HepG2 (cell line): ENCODE measurements around the gene LHX3. TPM values are rescaled to one million over a fixed set of nuclear protein-coding genes. Genes with fewer than 3 reads are reported as not detected.

Experiments
- CBX5 ChIP-seq: sonication (generic); formaldehyde crosslinking; IDR thresholded peaks from 2 replicates; pipeline ENCODE4 v1.4.0; 2020; ENCODE audit warnings: missing genetic modification reagents, borderline replicate concordance
- CENPT ChIP-seq: sonication (generic); formaldehyde crosslinking; IDR thresholded peaks from 2 replicates; pipeline ENCODE4 v1.8.0; 2022; ENCODE audit warnings: low read depth, mild to moderate bottlenecking, moderate library complexity, missing genetic modification reagents
- DMTF1 ChIP-seq: sonication (generic); formaldehyde crosslinking; IDR thresholded peaks from 2 replicates; pipeline ENCODE4 v1.4.0; 2020; ENCODE audit warnings: mild to moderate bottlenecking, missing genetic modification reagents
- FOSL1 ChIP-seq: sonication (generic); formaldehyde crosslinking; IDR thresholded peaks from 2 replicates; pipeline ENCODE4 v1.9.0; 2021; ENCODE audit warnings: missing genetic modification reagents, borderline replicate concordance
- IKZF5 ChIP-seq: IDR thresholded peaks from 2 replicates; pipeline ENCODE4 v1.6.1; 2018; ENCODE audit warnings: missing genetic modification reagents, mild to moderate bottlenecking, missing compliant biosample characterization
- NFIB ChIP-seq: sonication (generic); formaldehyde crosslinking; IDR thresholded peaks from 2 replicates; pipeline ENCODE4 v1.9.0; 2021; ENCODE audit warnings: missing genetic modification reagents, mild to moderate bottlenecking, borderline replicate concordance
- POGZ ChIP-seq: sonication (generic); formaldehyde crosslinking; IDR thresholded peaks from 2 replicates; pipeline ENCODE4 v1.4.0; 2020; ENCODE audit warnings: mild to moderate bottlenecking, missing genetic modification reagents
- ZFP82 ChIP-seq: sonication (generic); formaldehyde crosslinking; IDR thresholded peaks from 2 replicates; pipeline ENCODE4 v1.5.1; 2020; ENCODE audit warnings: mild to moderate bottlenecking, missing genetic modification reagents, borderline replicate concordance
- ZNF556 ChIP-seq: sonication (generic); formaldehyde crosslinking; IDR thresholded peaks from 2 replicates; pipeline ENCODE4 v1.4.0; 2020; ENCODE audit warnings: mild to moderate bottlenecking, missing genetic modification reagents, borderline replicate concordance
- ZNF557 ChIP-seq: sonication (generic); formaldehyde crosslinking; IDR thresholded peaks from 2 replicates; pipeline ENCODE4 v1.4.0; 2020; ENCODE audit warnings: missing genetic modification reagents
- ZNF672 ChIP-seq: sonication (generic); formaldehyde crosslinking; IDR thresholded peaks from 2 replicates; pipeline ENCODE4 v1.8.1; 2022; ENCODE audit warnings: missing genetic modification reagents
- polyA plus RNA-seq, 8 experiments: library from polyadenylated mRNA; depleted of rRNA in 3 of 8; stranded (reverse) in 7 of 8; unstranded in 1 of 8; fragments of >200 nt; fragmentation: Illumina TruSeq in 4 of 8; extraction: Trizol in 4 of 8; gene quantifications; 2 replicates each; pipeline versions ENCODE4 v1.2.1 to v1.2.3, GENCODE V29; 2011 to 2016; ENCODE audit warnings: low read depth in 4 of 8, missing spikeins in 1 of 8, mixed read lengths in 1 of 8; ENCODE audit not compliant: insufficient read depth in 1 of 8
- total RNA-seq, 5 experiments: library from RNA; depleted of rRNA; stranded (reverse); fragments of >200 nt; fragmentation: Illumina TruSeq; extraction: Trizol; gene quantifications; 2 replicates each; pipeline ENCODE4 v1.2.3, GENCODE V29; 2016; ENCODE audit warnings: low read depth in 1 of 5
- TF ChIP-seq, protein P1 (sequence below): sonication (generic); formaldehyde crosslinking; IDR thresholded peaks from 2 replicates; pipeline ENCODE4 v1.9.0; 2021; ENCODE audit warnings: mild to moderate bottlenecking, missing genetic modification reagents
- TF ChIP-seq, protein P2 (sequence below): sonication (generic); formaldehyde crosslinking; IDR thresholded peaks from 2 replicates; pipeline ENCODE4 v1.4.0; 2020; ENCODE audit warnings: missing genetic modification reagents, borderline replicate concordance
- TF ChIP-seq, protein P3 (sequence below): sonication (generic); formaldehyde crosslinking; IDR thresholded peaks from 2 replicates; pipeline ENCODE4 v1.4.0; 2020; ENCODE audit warnings: missing genetic modification reagents

Gene LHX3
- total and polyA plus RNA-seq, 2 of the 13 experiments (the other 11 are each of a cell fraction or from before 2014, with no cell fraction given), result not detected

DNA sequence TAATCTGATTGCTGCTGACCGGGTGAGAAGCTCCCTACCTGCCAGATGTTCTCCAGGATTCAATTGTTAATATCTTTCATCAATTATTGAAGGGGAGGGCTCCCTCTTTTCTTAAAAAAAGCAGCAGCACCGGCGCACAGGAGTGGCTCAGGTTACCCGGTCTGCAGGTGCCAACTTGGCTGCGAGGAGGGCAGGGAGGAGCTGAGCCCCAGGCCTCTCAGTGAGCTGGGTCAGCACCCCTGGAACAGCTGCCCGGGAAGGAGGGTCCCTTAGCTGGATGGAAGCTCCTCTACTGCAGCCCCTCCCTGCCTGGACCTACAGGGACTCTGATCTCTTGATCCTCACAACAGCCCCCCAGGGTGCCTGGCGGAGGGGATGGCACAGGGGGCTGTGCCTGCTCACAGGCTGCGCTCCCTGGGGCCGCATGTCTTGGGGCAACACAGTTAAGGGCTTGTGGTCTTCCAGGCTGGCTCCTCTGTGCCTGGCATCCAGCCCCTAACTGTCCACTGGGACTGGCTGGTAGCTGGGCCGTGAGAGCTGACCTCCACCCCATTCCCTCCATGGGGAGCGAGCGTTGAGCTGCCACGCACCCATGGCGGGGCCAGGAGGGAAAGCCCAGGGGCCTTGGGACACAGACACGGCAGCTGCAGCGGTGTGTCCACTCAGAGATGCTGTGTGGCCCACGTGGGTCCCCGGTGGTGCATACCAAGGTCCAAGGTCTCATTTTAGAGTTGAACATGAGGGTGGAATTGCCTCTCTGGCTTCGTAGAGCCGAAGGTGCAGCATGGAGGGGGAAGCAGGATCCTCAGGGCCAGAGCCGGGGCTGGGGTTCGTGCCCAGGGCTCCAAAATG, 57.7 kb downstream of the LHX3 start (continued):
- TF ChIP-seq IKZF5 (no peak), ZFP82 (CRISPR knock-in tag) (no peak), FOSL1 (CRISPR knock-in tag) (no peak), CENPT (0 out of 2 replicates have a peak, but pooled peaks have one; percentile 61), NFIB (CRISPR knock-in tag) (0 out of 2 replicates have a peak, but pooled peaks have one; percentile 72), ZNF672 (CRISPR knock-in tag) (no peak), ZNF557 (no peak), ZNF556 (CRISPR knock-in tag) (no peak), POGZ (no peak), CBX5 (CRISPR knock-in tag) (no peak), DMTF1 (no peak)
- TF ChIP-seq, protein P1, sequence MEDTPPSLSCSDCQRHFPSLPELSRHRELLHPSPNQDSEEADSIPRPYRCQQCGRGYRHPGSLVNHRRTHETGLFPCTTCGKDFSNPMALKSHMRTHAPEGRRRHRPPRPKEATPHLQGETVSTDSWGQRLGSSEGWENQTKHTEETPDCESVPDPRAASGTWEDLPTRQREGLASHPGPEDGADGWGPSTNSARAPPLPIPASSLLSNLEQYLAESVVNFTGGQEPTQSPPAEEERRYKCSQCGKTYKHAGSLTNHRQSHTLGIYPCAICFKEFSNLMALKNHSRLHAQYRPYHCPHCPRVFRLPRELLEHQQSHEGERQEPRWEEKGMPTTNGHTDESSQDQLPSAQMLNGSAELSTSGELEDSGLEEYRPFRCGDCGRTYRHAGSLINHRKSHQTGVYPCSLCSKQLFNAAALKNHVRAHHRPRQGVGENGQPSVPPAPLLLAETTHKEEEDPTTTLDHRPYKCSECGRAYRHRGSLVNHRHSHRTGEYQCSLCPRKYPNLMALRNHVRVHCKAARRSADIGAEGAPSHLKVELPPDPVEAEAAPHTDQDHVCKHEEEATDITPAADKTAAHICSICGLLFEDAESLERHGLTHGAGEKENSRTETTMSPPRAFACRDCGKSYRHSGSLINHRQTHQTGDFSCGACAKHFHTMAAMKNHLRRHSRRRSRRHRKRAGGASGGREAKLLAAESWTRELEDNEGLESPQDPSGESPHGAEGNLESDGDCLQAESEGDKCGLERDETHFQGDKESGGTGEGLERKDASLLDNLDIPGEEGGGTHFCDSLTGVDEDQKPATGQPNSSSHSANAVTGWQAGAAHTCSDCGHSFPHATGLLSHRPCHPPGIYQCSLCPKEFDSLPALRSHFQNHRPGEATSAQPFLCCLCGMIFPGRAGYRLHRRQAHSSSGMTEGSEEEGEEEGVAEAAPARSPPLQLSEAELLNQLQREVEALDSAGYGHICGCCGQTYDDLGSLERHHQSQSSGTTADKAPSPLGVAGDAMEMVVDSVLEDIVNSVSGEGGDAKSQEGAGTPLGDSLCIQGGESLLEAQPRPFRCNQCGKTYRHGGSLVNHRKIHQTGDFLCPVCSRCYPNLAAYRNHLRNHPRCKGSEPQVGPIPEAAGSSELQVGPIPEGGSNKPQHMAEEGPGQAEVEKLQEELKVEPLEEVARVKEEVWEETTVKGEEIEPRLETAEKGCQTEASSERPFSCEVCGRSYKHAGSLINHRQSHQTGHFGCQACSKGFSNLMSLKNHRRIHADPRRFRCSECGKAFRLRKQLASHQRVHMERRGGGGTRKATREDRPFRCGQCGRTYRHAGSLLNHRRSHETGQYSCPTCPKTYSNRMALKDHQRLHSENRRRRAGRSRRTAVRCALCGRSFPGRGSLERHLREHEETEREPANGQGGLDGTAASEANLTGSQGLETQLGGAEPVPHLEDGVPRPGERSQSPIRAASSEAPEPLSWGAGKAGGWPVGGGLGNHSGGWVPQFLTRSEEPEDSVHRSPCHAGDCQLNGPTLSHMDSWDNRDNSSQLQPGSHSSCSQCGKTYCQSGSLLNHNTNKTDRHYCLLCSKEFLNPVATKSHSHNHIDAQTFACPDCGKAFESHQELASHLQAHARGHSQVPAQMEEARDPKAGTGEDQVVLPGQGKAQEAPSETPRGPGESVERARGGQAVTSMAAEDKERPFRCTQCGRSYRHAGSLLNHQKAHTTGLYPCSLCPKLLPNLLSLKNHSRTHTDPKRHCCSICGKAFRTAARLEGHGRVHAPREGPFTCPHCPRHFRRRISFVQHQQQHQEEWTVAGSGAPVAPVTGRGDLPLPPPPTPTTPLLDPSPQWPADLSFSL, result no peak
- TF ChIP-seq, protein P2, sequence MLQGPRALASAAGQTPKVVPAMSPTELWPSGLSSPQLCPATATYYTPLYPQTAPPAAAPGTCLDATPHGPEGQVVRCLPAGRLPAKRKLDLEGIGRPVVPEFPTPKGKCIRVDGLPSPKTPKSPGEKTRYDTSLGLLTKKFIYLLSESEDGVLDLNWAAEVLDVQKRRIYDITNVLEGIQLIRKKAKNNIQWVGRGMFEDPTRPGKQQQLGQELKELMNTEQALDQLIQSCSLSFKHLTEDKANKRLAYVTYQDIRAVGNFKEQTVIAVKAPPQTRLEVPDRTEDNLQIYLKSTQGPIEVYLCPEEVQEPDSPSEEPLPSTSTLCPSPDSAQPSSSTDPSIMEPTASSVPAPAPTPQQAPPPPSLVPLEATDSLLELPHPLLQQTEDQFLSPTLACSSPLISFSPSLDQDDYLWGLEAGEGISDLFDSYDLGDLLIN, result no peak
- TF ChIP-seq, protein P3, sequence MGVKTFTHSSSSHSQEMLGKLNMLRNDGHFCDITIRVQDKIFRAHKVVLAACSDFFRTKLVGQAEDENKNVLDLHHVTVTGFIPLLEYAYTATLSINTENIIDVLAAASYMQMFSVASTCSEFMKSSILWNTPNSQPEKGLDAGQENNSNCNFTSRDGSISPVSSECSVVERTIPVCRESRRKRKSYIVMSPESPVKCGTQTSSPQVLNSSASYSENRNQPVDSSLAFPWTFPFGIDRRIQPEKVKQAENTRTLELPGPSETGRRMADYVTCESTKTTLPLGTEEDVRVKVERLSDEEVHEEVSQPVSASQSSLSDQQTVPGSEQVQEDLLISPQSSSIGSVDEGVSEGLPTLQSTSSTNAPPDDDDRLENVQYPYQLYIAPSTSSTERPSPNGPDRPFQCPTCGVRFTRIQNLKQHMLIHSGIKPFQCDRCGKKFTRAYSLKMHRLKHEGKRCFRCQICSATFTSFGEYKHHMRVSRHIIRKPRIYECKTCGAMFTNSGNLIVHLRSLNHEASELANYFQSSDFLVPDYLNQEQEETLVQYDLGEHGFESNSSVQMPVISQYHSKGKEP, result no peak
